SJCRH30 (cell line): ENCODE results near the gene HYAL2. TPM values are rescaled to one million over a fixed set of nuclear protein-coding genes. Genes with fewer than 3 reads are reported as not detected.
A peak's percentile ranks its signal among the peaks of the same experiment; 100 is the strongest.

Experiments used
- DNase-seq, 2 experiments: peaks; one replicate each; pipeline ENCODE4 v3.0.0-alpha.2; 2015 to 2020
- H3K27ac ChIP-seq: fragments of 250-450 bp; sonication (Bioruptor Pico); 2 replicates; pipeline ENCODE4 v1.5.1; 2020; ENCODE audit warnings: mild to moderate bottlenecking, moderate library complexity
- H3K27me3 ChIP-seq: fragments of 250-450 bp; sonication (Bioruptor Pico); 2 replicates; pipeline ENCODE4 v1.5.1; 2020; ENCODE audit warnings: mild to moderate bottlenecking, moderate library complexity
- H3K36me3 ChIP-seq: fragments of 250-450 bp; sonication (Bioruptor Pico); 2 replicates; pipeline ENCODE4 v1.5.1; 2020; ENCODE audit warnings: mild to moderate bottlenecking, moderate library complexity
- H3K4me1 ChIP-seq: fragments of 250-450 bp; sonication (Bioruptor Pico); 2 replicates; pipeline ENCODE4 v1.5.1; 2020; ENCODE audit warnings: mild to moderate bottlenecking, moderate library complexity
- H3K4me3 ChIP-seq: fragments of 250-450 bp; sonication (Bioruptor Pico); 2 replicates; pipeline ENCODE4 v1.5.1; 2020; ENCODE audit warnings: mild to moderate bottlenecking, moderate library complexity
- H3K9me3 ChIP-seq: fragments of 250-450 bp; sonication (Bioruptor Pico); replicated peaks from 2 replicates; pipeline ENCODE4 v1.5.1; 2020; ENCODE audit warnings: mild to moderate bottlenecking, moderate library complexity
- total RNA-seq: library from RNA; depleted of rRNA; stranded (reverse); fragments of >200 nt; shearing (Covaris generic); gene quantifications from 2 replicates; pipeline ENCODE4 v1.2.3, GENCODE V29; 2014; rRNA removed

The HYAL2 gene
- total RNA-seq: 41.7 and 47.2 TPM in 2 replicates

GRCh38 chr3:50322386-50323091 is at the start of gene HYAL2:
HYAL2 (minus strand) TSS chr3:50322745; CDS start chr3:50320489, 2,256 bp downstream.
- H3K36me3 ChIP-seq: peaks cover 5% of the 10 kb centered on the region
- peaks cover 4% of the 10 kb centered on the region; the same call in 1 of the 2 replicates for H3K4me1 ChIP-seq
- peak within 1 kb of the TSS; percentile 90 for H3K4me3 ChIP-seq
- no peak for DNase-seq
- no peaks in the 10 kb centered on the region for H3K27me3 ChIP-seq
- H3K9me3 ChIP-seq: no peaks in the 10 kb centered on the region
- peak within 1 kb of the TSS; percentile 98 for H3K27ac ChIP-seq

- Histone ChIP-seq H3K9me3 (no peaks in the 10 kb centered on the region), H3K4me1 (no peaks in the 10 kb centered on the region), H3K4me3 (no peak overlapping the region), H3K27ac (no peak overlapping the region), H3K36me3 (no peaks in the 10 kb centered on the region), H3K27me3 (peaks cover 23% of the 10 kb centered on the region)
- no peak for DNase-seq
These were observed 48.7 kb upstream of the HYAL2 start for GRCh38 chr3:50371133-50371685.

- Histone ChIP-seq H3K4me1 (no peaks in the 10 kb centered on the region), H3K27ac (no peak overlapping the region), H3K9me3 (no peaks in the 10 kb centered on the region), H3K27me3 (peaks cover 23% of the 10 kb centered on the region), H3K36me3 (no peaks in the 10 kb centered on the region), H3K4me3 (no peak overlapping the region)
- DNase-seq: peak in 1 of 2 experiments; percentile 36
These were observed 48.0 kb upstream of the HYAL2 start for GRCh38 chr3:50370594-50370993.

GRCh38 chr3:50369012-50369670 is 46.6 kb upstream of the HYAL2 start:
- Histone ChIP-seq H3K27me3 (peaks cover 23% of the 10 kb centered on the region), H3K9me3 (no peaks in the 10 kb centered on the region), H3K4me1 (no peaks in the 10 kb centered on the region), H3K4me3 (no peak overlapping the region), H3K36me3 (no peaks in the 10 kb centered on the region), H3K27ac (no peak overlapping the region)
- no peak for DNase-seq

GRCh38 chr3:50365842-50366220 is 43.3 kb upstream of the HYAL2 start:
- Histone ChIP-seq H3K4me3 (no peak overlapping the region), H3K36me3 (no peaks in the 10 kb centered on the region), H3K27me3 (peaks cover 11% of the 10 kb centered on the region), H3K27ac (no peak overlapping the region), H3K9me3 (no peaks in the 10 kb centered on the region), H3K4me1 (no peaks in the 10 kb centered on the region)
- no peak for DNase-seq

- H3K9me3 ChIP-seq: no peaks in the 10 kb centered on the region
- H3K4me3 ChIP-seq: no peak overlapping the region
- H3K27ac ChIP-seq: no peak overlapping the region
- DNase-seq: no peak
- H3K4me1 ChIP-seq: no peaks in the 10 kb centered on the region
- H3K27me3 ChIP-seq: 0 out of 2 replicates have a peak, but pooled peaks cover 6% of the 10 kb centered on the region
- H3K36me3 ChIP-seq: no peaks in the 10 kb centered on the region
These were observed 42.7 kb upstream of the HYAL2 start for GRCh38 chr3:50365080-50365841.

GRCh38 chr3:50364573-50365079 is 42.1 kb upstream of the HYAL2 start:
- H3K27me3 ChIP-seq: 0 out of 2 replicates have a peak, but pooled peaks cover 2% of the 10 kb centered on the region
- no peaks in the 10 kb centered on the region for H3K4me1 ChIP-seq
- no peaks in the 10 kb centered on the region for H3K36me3 ChIP-seq
- no peak for DNase-seq
- no peak overlapping the region for H3K4me3 ChIP-seq
- H3K9me3 ChIP-seq: no peaks in the 10 kb centered on the region
- no peak overlapping the region for H3K27ac ChIP-seq

GRCh38 chr3:50359760-50360110 is 37.2 kb upstream of the HYAL2 start:
- Histone ChIP-seq H3K9me3 (no peaks in the 10 kb centered on the region), H3K27me3 (no peaks in the 10 kb centered on the region), H3K4me3 (peak overlapping the region; percentile 90), H3K36me3 (peaks cover 4% of the 10 kb centered on the region), H3K4me1 (peaks cover 3% of the 10 kb centered on the region), H3K27ac (no peak overlapping the region)
- DNase-seq: no peak

GRCh38 chr3:50358911-50359759 is 36.6 kb upstream of the HYAL2 start, which contains the start of gene TMEM115:
TMEM115 (minus strand) TSS chr3:50359521; CDS start chr3:50359063, 458 bp downstream.
- peak within 1 kb of the TSS; percentile 56 for H3K27ac ChIP-seq
- peak within 1 kb of the TSS; percentile 90 for H3K4me3 ChIP-seq
- H3K4me1 ChIP-seq: peaks cover 3% of the 10 kb centered on the region
- peak; percentile 98 for DNase-seq
- H3K27me3 ChIP-seq: no peaks in the 10 kb centered on the region
- no peaks in the 10 kb centered on the region for H3K9me3 ChIP-seq
- peaks cover 8% of the 10 kb centered on the region for H3K36me3 ChIP-seq

- Histone ChIP-seq H3K27me3 (no peaks in the 10 kb centered on the region), H3K9me3 (no peaks in the 10 kb centered on the region), H3K4me3 (peak overlapping the region; percentile 90), H3K36me3 (peaks cover 8% of the 10 kb centered on the region), H3K27ac (peak overlapping the region; percentile 56), H3K4me1 (peaks cover 3% of the 10 kb centered on the region)
- DNase-seq: no peak
These were observed 35.9 kb upstream of the HYAL2 start for GRCh38 chr3:50358355-50358910.

GRCh38 chr3:50357481-50357880 is 34.9 kb upstream of the HYAL2 start:
- no peak for DNase-seq
- Histone ChIP-seq H3K36me3 (peaks cover 11% of the 10 kb centered on the region), H3K4me1 (peaks cover 3% of the 10 kb centered on the region), H3K4me3 (peak overlapping the region; percentile 90), H3K9me3 (no peaks in the 10 kb centered on the region), H3K27me3 (no peaks in the 10 kb centered on the region), H3K27ac (no peak overlapping the region)

- H3K4me3 ChIP-seq: no peak overlapping the region
- H3K36me3 ChIP-seq: peaks cover 11% of the 10 kb centered on the region
- no peak for DNase-seq
These were observed 34.0 kb upstream of the HYAL2 start for GRCh38 chr3:50356553-50356952.

GRCh38 chr3:50355829-50356552 is 33.4 kb upstream of the HYAL2 start:
- Histone ChIP-seq H3K36me3 (peaks cover 11% of the 10 kb centered on the region), H3K27me3 (no peaks in the 10 kb centered on the region), H3K4me1 (peaks cover 3% of the 10 kb centered on the region), H3K4me3 (no peak overlapping the region), H3K9me3 (no peaks in the 10 kb centered on the region), H3K27ac (no peak overlapping the region)
- DNase-seq: no peak

More at GRCh38 chr3:50356553-50356952, 34.0 kb upstream of the HYAL2 start:
- no peaks in the 10 kb centered on the region for H3K9me3 ChIP-seq
- no peak overlapping the region for H3K27ac ChIP-seq
- peaks cover 3% of the 10 kb centered on the region for H3K4me1 ChIP-seq
- no peaks in the 10 kb centered on the region for H3K27me3 ChIP-seq
